Hepatocyte (in vitro differentiated cells): ENCODE data around the gene SSR3.

Experiments
- EZH2 ChIP-seq: fragments of 200-600 bp; sonication (generic); IDR thresholded peaks from 2 replicates; pipeline ENCODE4 v1.6.1; 2016; ENCODE audit warnings: antibody characterized with exemption, mild to moderate bottlenecking, borderline replicate concordance
- TF ChIP-seq, protein P1 (sequence below): fragments of 200-600 bp; sonication (generic); IDR thresholded peaks from 2 replicates; pipeline ENCODE4 v1.5.1; 2016; ENCODE audit warnings: antibody characterized with exemption, mild to moderate bottlenecking; ENCODE audit not compliant: poor library complexity

DNA sequence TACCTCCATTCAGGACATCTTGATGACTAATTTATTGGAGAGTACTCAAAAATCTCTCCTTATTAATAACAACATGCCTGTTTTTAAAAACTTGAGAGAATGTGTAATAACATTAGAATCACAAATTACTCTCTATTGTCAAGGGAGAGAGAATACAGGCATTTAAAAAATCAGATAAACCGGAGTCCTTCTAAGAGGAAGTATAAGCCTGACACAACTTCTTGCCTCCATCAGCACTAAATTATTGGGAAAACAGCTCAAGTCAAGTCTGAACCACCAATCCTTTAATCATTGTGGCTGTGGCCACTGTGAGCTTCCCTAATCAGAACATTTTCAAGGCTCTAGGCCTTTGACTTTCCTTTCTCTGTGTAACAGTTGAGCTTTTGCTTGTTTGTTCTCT lies 38.0 kb downstream of the SSR3 start:
- TF ChIP-seq, protein P1, sequence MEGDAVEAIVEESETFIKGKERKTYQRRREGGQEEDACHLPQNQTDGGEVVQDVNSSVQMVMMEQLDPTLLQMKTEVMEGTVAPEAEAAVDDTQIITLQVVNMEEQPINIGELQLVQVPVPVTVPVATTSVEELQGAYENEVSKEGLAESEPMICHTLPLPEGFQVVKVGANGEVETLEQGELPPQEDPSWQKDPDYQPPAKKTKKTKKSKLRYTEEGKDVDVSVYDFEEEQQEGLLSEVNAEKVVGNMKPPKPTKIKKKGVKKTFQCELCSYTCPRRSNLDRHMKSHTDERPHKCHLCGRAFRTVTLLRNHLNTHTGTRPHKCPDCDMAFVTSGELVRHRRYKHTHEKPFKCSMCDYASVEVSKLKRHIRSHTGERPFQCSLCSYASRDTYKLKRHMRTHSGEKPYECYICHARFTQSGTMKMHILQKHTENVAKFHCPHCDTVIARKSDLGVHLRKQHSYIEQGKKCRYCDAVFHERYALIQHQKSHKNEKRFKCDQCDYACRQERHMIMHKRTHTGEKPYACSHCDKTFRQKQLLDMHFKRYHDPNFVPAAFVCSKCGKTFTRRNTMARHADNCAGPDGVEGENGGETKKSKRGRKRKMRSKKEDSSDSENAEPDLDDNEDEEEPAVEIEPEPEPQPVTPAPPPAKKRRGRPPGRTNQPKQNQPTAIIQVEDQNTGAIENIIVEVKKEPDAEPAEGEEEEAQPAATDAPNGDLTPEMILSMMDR = no peak
- no peak for TF ChIP-seq EZH2
